ENCODE results near the gene PAK3. TPM values are rescaled to one million over a fixed set of nuclear protein-coding genes. Genes with fewer than 3 reads are reported as not detected.

PAK3 gene
- total and polyA plus RNA-seq, 2 of the 8 experiments (the other 6 are each of a cell fraction or from before 2014, with no cell fraction given), result 0.80 to 7.2 TPM

DNA sequence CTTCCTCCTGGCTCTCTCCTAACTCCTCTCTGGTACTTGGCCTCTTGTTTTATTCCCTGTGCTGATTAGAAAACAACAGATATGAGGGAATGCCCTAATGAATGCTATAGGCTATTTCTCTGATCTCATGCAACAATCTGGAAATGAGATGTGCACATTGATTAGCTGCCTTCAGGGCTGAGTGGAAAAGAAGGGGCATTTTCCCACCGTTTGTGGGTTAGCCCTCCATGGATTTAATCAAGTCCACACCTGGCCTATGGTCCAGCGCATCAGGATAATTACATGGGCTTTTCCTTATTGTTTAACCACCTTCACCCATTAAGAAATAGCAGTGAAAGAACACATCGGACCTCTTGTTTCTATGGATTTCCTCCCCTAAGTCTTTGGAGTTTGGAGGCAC lies 104.3 kb downstream of the PAK3 start:
- Histone ChIP-seq H3K27me3 (replicated peaks in 1 of 4; ENCODE audit: control insufficient read depth in 3 of 4, extremely low read depth in 1 of 4, insufficient read depth in 3 of 4, low read length in 3 of 4) (no peaks in the 10 kb centered on the region), H4K20me1 (replicated peaks in 1 of 2; ENCODE audit: control insufficient read depth in 1 of 2, insufficient read depth in 2 of 2, low read length in 2 of 2) (no peaks in the 10 kb centered on the region), H4K5ac (ENCODE audit: insufficient read length, low read depth, low read length) (no peak overlapping the region), H3K56ac (replicated peaks; ENCODE audit: insufficient read length, low read depth, low read length) (no peak overlapping the region), H3K18ac (ENCODE audit: extremely low read depth, low read length) (no peak overlapping the region), H3K4me2 (ENCODE audit: insufficient read depth in 1 of 2, low read depth in 2 of 2, low read length in 2 of 2) (no peak overlapping the region), H3K4me1 (replicated peaks in 1 of 4; ENCODE audit: control insufficient read depth in 3 of 4, insufficient read depth in 4 of 4, low read length in 3 of 4) (no peaks in the 10 kb centered on the region; a peak in 1 of 7 replicates), H3K9me3 (ENCODE audit: insufficient read depth in 2 of 2, low read depth in 1 of 2, low read length in 1 of 2) (no peaks in the 10 kb centered on the region), H3K79me2 (ENCODE audit: control insufficient read depth in 1 of 2, insufficient read depth in 2 of 2, low read length in 2 of 2) (no peaks in the 10 kb centered on the region), H3K23me2 (ENCODE audit: low read depth, low read length) (no peaks in the 10 kb centered on the region), H2BK120ac (replicated peaks; ENCODE audit: low read depth, low read length) (no peak overlapping the region), H3K36me3 (ENCODE audit: control insufficient read depth in 2 of 4, insufficient read depth in 4 of 4, low read length in 3 of 4) (no peaks in the 10 kb centered on the region), H2BK5ac (ENCODE audit: low read depth, low read length) (no peak overlapping the region), H3K9ac (replicated peaks in 1 of 4; ENCODE audit: extremely low read depth in 1 of 4, low read depth in 3 of 4, low read length in 3 of 4) (no peak overlapping the region), H2BK15ac (ENCODE audit: low read length) (no peak overlapping the region), H2AK5ac (ENCODE audit: low read depth, low read length) (no peak overlapping the region), H3K4ac (replicated peaks; ENCODE audit: insufficient read length, low read depth, low read length) (no peak overlapping the region), H3K4me3 (ENCODE audit: extremely low read depth in 1 of 4, insufficient read depth in 2 of 4, low read depth in 3 of 4, low read length in 4 of 4) (no peak overlapping the region), H3K27ac (ENCODE audit: low read depth, low read length) (no peak overlapping the region), H2AFZ (ENCODE audit: low read length) (no peak overlapping the region), H3K79me1 (ENCODE audit: low read depth, low read length) (no peaks in the 10 kb centered on the region), H2BK12ac (ENCODE audit: low read depth, low read length) (no peak overlapping the region), H3K14ac (ENCODE audit: insufficient read length) (no peak overlapping the region), H2BK20ac (ENCODE audit: low read length) (no peak overlapping the region), H3K23ac (ENCODE audit: insufficient read length) (no peak overlapping the region), H4K91ac (replicated peaks; ENCODE audit: insufficient read length, low read length) (no peak overlapping the region), H4K8ac (ENCODE audit: extremely low read depth, insufficient read depth, low read length) (no peak overlapping the region)
- POLR2A ChIA-PET (ENCODE audit: partially characterized antibody), result no interaction called here
- no peak for TF ChIP-seq HDAC2 (IDR thresholded peaks at IDR 0.05; ENCODE audit: borderline replicate concordance in 1 of 2, low read depth in 2 of 2, low read length in 2 of 2)
- no peak for TF ChIP-seq MAFK (IDR thresholded peaks at IDR 0.05; ENCODE audit: low read depth, low read length)
- TF ChIP-seq JUN (IDR thresholded peaks at IDR 0.05; ENCODE audit: low read depth, low read length), result no peak
- TF ChIP-seq, protein P1, sequence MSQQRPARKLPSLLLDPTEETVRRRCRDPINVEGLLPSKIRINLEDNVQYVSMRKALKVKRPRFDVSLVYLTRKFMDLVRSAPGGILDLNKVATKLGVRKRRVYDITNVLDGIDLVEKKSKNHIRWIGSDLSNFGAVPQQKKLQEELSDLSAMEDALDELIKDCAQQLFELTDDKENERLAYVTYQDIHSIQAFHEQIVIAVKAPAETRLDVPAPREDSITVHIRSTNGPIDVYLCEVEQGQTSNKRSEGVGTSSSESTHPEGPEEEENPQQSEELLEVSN (IDR thresholded peaks at IDR 0.05), result no peak
- TF ChIP-seq SIRT6 (IDR thresholded peaks at IDR 0.05; ENCODE audit: low read length), result no peak
- TF ChIP-seq CBX8 (IDR thresholded peaks at IDR 0.05; ENCODE audit: borderline replicate concordance, low read depth, low read length), result no peak
- no peak for TF ChIP-seq CREB1 (IDR thresholded peaks at IDR 0.05)
- no peak for TF ChIP-seq TBP (IDR thresholded peaks at IDR 0.05; ENCODE audit: low read depth, low read length)
- WGBS, 2 experiments (ENCODE audit: extremely low coverage in 1 of 2, insufficient coverage in 1 of 2, insufficient read length in 1 of 2, insufficient replicate concordance in 2 of 2, low coverage in 1 of 2, low lambda C conversion rate in 2 of 2, missing lambda C conversion rate in 1 of 2), result 100% methylated on average over 3 of the region's 3 CpGs; no CpG with 5 or more reads in 1 of the 2 experiments
- FAIRE-seq (no peak), DNase-seq (ENCODE audit: low read depth in 1 of 2, low spot score in 2 of 2) (no peak)
- CTCF ChIA-PET (ENCODE audit: partially characterized antibody), result no interaction called here
